Spleen (tissue), 11 donors: Measurements from ENCODE around the gene HOTAIR. TPM values are rescaled to one million over a fixed set of nuclear protein-coding genes. Genes with fewer than 3 reads are reported as not detected.

Source experiments
- DNase-seq: peaks from one replicate; pipeline ENCODE4 v3.0.0-alpha.2; 2020
- H3K27ac ChIP-seq, 8 donors: fragments of 200-600 bp; sonication (generic) in 7 of 8; 1 replicate in 4 of 8; 2 replicates in 4 of 8; pipeline versions ENCODE4 v1.5.0 to v1.8.0; 2016 to 2021; ENCODE audit warnings: inconsistent platforms in 4 of 8, mild to moderate bottlenecking in 4 of 8, moderate library complexity in 1 of 8
- H3K27me3 ChIP-seq, 7 donors: fragments of 200-600 bp; sonication (generic) in 6 of 7; replicated peaks in 1 of 7; 1 replicate in 4 of 7; 2 replicates in 3 of 7; pipeline versions ENCODE4 v1.5.0 to v1.8.0; 2016 to 2021; ENCODE audit warnings: inconsistent platforms in 3 of 7, mild to moderate bottlenecking in 1 of 7
- H3K36me3 ChIP-seq, 6 donors: fragments of 200-600 bp; sonication (generic) in 5 of 6; 1 replicate in 4 of 6; 2 replicates in 2 of 6; pipeline versions ENCODE4 v1.5.0 to v1.8.0; 2016 to 2021; ENCODE audit warnings: inconsistent platforms in 2 of 6
- H3K4me1 ChIP-seq, 6 donors: fragments of 200-600 bp; sonication (generic) in 5 of 6; 1 replicate in 3 of 6; 2 replicates in 3 of 6; pipeline versions ENCODE4 v1.5.0 to v1.8.0; 2016 to 2021; ENCODE audit warnings: inconsistent platforms in 3 of 6
- H3K4me3 ChIP-seq, 8 donors: fragments of 200-600 bp; sonication (generic) in 7 of 8; 1 replicate in 4 of 8; 2 replicates in 4 of 8; pipeline versions ENCODE4 v1.5.0 to v1.8.0; 2016 to 2021; ENCODE audit warnings: inconsistent platforms in 4 of 8, mild to moderate bottlenecking in 4 of 8, moderate library complexity in 2 of 8
- H3K9me3 ChIP-seq, 8 donors: fragments of 200-600 bp; sonication (generic) in 7 of 8; 1 replicate in 4 of 8; 2 replicates in 4 of 8; pipeline versions ENCODE4 v1.5.0 to v1.8.0; 2016 to 2021; ENCODE audit warnings: inconsistent platforms in 4 of 8
- POLR2A ChIP-seq, 3 donors: fragments of 450-650 bp; IDR thresholded peaks; one replicate each; pipeline ENCODE4 v1.5.1; 2017; ENCODE audit warnings: antibody characterized with exemption in 3 of 3, mild to moderate bottlenecking in 1 of 3
- POLR2AphosphoS5 ChIP-seq, 3 donors: sonication (generic); formaldehyde crosslinking; IDR thresholded peaks; one replicate each; pipeline ENCODE4 v1.5.1; 2017; ENCODE audit warnings: antibody characterized with exemption in 3 of 3
- WGBS, 5 donors: extraction: QIAGEN DNeasy Blood & Tissue Kit in 3 of 5; methylation state at CpG; one replicate each; pipeline versions ENCODE4 v1.1.5 to v1.1.7; 2013 to 2018; 5-methylcytosine and 5-hydroxymethylcytosine counted together
- intact Hi-C: fragments of 100-400 bp; cut with DNase I; formaldehyde crosslinking; loops from one replicate; pipeline ENCODE4 v1.15.0; 2023; ENCODE audit warnings: low total_unique reads
- polyA plus RNA-seq, 3 donors: library from polyadenylated mRNA; stranded (reverse); fragments of 200-250 nt; gene quantifications; one replicate each; pipeline ENCODE4 v1.2.1, GENCODE V29; 2013
- total RNA-seq, 7 donors: library from RNA; depleted of rRNA in 3 of 7; stranded (reverse); fragments of >200 nt in 3 of 7; fragmentation: NEBNext Ultra II Directional in 4 of 7; extraction: Animal tissue kit (Norgen Biotek cat#: 25700) in 4 of 7; gene quantifications; one replicate each; pipeline versions ENCODE4 v1.1.0 to v1.2.1, GENCODE V29; 2016 to 2021
- TF ChIP-seq, protein P1 (sequence below), 11 experiments: fragments of 200-600 bp in 7 of 11; fragments of 450-650 bp in 4 of 11; sonication (generic) in 4 of 11; IDR thresholded peaks in 8 of 11; conservative IDR thresholded peaks in 3 of 11; 1 replicate in 7 of 11; 2 replicates in 4 of 11; pipeline versions ENCODE4 v1.4.0 to v1.8.0; 2016 to 2021; ENCODE audit warnings: antibody characterized with exemption in 11 of 11, inconsistent platforms in 4 of 11, mild to moderate bottlenecking in 1 of 11
- donor health status: healthy with polysubstance abuse.
- donor health status: DM: no; HTN: no; CAD: no; lungs with moderate emphysema.
- donor health status: DM: no; HTN: no; CAD: no.
- donor health status: Bipolar disorder and iron deficiency.
- donor health status: healthy.
- donor health status: DM: no; HTN: no; CAD: no.
- donor health status: DM: yes; HTN: yes; CAD: no.

HOTAIR gene
- total and polyA plus RNA-seq, 10 donors = not detected

DNA sequence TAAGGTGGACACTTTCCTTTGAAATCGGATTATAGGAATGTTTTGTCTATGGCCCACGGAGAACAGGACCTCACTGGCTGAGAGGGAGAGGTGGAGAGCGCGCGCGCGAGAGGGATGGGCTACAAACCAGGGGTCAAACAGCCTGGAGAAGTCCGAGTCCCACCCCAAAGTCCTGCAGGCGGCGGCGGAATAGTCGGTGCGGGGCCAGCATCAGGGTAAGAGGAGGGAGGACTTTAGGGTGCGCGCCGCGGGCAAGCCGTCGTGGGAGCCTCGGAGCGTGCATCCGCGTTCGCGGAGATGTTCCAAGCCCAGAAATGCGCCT, 30.7 kb upstream of the HOTAIR start:
- WGBS, 5 donors = 4 to 9% (median 4%) methylated on average over 26 of the region's 26 CpGs
- no peak for TF ChIP-seq POLR2AphosphoS5 (IDR thresholded peaks at IDR 0.05)
- TF ChIP-seq, protein P1, sequence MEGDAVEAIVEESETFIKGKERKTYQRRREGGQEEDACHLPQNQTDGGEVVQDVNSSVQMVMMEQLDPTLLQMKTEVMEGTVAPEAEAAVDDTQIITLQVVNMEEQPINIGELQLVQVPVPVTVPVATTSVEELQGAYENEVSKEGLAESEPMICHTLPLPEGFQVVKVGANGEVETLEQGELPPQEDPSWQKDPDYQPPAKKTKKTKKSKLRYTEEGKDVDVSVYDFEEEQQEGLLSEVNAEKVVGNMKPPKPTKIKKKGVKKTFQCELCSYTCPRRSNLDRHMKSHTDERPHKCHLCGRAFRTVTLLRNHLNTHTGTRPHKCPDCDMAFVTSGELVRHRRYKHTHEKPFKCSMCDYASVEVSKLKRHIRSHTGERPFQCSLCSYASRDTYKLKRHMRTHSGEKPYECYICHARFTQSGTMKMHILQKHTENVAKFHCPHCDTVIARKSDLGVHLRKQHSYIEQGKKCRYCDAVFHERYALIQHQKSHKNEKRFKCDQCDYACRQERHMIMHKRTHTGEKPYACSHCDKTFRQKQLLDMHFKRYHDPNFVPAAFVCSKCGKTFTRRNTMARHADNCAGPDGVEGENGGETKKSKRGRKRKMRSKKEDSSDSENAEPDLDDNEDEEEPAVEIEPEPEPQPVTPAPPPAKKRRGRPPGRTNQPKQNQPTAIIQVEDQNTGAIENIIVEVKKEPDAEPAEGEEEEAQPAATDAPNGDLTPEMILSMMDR (IDR thresholded peaks at IDR 0.05 in 8 of 11, conservative IDR thresholded peaks at IDR 0.05 in 3 of 11) = no peak
- TF ChIP-seq POLR2A (IDR thresholded peaks at IDR 0.05) = no peak
- Histone ChIP-seq H3K4me1 (peaks cover 2 to 48% (median 25%) of the 10 kb centered on the region in 6 donors), H3K27ac (no peak overlapping the region), H3K27me3 (peaks cover 14 to 100% (median 95%) of the 10 kb centered on the region in 7 donors), H3K36me3 (no peaks in the 10 kb centered on the region), H3K9me3 (no peaks in the 10 kb centered on the region), H3K4me3 (no peak overlapping the region)
- intact Hi-C loops = loop anchor here (5.0 kb wide), 1 partner anchor 187 kb away; no protein-coding TSS in a partner anchor
- DNase-seq = no peak

DNA sequence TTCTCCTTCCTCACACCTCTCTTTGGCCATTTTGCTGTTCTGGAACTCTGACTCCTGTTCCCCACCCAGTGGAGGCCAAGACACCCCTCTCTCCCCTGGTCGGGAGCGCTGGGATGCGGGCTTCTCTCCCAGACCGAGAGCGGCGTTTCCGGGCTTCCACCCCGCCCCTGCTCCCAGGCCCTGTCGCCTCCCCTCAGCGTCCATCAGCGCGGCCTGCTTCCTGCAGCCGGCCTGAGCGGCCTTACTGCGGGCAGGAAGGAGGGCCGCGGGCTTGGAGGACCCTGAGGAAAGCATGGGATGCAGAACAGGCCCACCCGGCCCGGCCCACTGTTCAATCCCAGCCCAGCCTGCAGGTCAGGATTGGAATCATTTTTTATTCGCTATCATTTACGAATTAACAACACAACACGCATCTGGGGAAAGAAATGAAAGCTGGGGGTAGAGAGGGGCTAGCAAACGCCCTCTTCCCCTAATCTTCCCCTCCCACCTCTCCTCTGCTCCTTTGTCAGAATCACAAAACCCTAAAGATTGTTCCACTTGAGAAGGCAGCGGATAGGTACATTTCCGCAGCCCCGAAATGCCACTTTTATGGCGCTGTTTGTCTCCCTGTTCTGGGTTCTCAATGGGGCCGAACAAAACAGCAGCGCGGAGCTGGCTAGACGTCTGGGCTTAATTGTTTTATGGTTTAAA, 30.2 kb upstream of the HOTAIR start:
- TF ChIP-seq POLR2AphosphoS5 (IDR thresholded peaks at IDR 0.05) = no peak
- TF ChIP-seq, protein P1 (IDR thresholded peaks at IDR 0.05 in 8 of 11, conservative IDR thresholded peaks at IDR 0.05 in 3 of 11) = no peak
- TF ChIP-seq POLR2A (IDR thresholded peaks at IDR 0.05) = no peak
- WGBS, 5 donors = 9 to 15% (median 11%) methylated on average over 30 to 31 of the region's 31 CpGs
- no peak overlapping the region for H3K4me3 ChIP-seq
- H3K4me1 ChIP-seq = peaks cover 5 to 50% (median 29%) of the 10 kb centered on the region in 6 donors
- H3K9me3 ChIP-seq = no peaks in the 10 kb centered on the region
- no peak overlapping the region for H3K27ac ChIP-seq
- no peaks in the 10 kb centered on the region for H3K36me3 ChIP-seq
- H3K27me3 ChIP-seq = peaks cover 17 to 100% (median 95%) of the 10 kb centered on the region in 7 donors
- DNase-seq = no peak
- intact Hi-C loops = loop anchor here (5.0 kb wide), 2 partner anchors 187 to 197 kb away; no protein-coding TSS in a partner anchor

DNA sequence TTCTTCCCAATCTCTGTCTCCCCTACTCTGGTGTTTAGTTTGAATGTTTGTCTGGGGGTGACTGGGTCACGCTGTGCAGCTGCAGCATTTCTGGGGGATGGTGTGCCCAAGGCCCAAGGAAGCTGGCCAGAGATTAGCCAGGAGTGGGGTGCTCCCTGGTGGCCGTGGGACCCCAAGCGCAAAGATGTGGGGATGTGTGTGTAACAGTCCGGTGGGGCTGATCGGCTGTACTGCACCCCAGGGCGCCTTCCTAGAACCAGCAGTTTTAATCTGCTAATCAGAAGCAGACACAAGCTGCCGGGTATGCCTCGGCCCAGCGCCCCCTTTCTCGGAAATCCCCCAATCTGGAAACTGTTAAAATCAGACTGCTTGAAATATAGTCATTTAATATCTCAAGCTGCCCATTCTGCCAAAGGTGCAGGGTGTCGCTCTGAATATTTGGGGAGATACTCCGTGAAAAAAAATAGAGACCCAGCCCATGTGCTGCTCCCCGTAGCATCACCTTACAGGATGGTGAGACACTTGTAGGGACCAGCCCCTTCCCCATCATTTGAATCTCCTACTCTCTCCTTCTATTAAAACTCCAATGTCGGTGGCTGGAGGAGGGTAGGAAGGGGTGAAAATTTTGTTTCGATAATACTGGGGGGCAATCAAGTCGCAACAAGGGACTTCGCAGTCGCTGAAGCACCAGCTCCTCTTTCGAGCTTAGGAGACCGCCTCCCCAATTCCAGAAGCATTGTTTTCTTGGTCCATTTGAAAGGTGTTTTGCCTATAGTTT, 29.5 kb upstream of the HOTAIR start:
- Histone ChIP-seq H3K27ac (no peak overlapping the region), H3K9me3 (no peaks in the 10 kb centered on the region), H3K27me3 (peaks cover 20 to 100% (median 95%) of the 10 kb centered on the region in 7 donors), H3K36me3 (no peaks in the 10 kb centered on the region), H3K4me1 (peaks cover 6 to 50% (median 29%) of the 10 kb centered on the region in 6 donors), H3K4me3 (no peak overlapping the region)
- TF ChIP-seq POLR2A (IDR thresholded peaks at IDR 0.05) (no peak), POLR2AphosphoS5 (IDR thresholded peaks at IDR 0.05) (no peak)
- TF ChIP-seq, protein P1 (IDR thresholded peaks at IDR 0.05 in 8 of 11, conservative IDR thresholded peaks at IDR 0.05 in 3 of 11) = no peak
- WGBS, 5 donors = 18 to 27% (median 21%) methylated on average over 20 of the region's 20 CpGs
- no peak for DNase-seq
- intact Hi-C loops = loop anchor here (5.0 kb wide), 1 partner anchor 198 kb away; no protein-coding TSS in a partner anchor

DNA sequence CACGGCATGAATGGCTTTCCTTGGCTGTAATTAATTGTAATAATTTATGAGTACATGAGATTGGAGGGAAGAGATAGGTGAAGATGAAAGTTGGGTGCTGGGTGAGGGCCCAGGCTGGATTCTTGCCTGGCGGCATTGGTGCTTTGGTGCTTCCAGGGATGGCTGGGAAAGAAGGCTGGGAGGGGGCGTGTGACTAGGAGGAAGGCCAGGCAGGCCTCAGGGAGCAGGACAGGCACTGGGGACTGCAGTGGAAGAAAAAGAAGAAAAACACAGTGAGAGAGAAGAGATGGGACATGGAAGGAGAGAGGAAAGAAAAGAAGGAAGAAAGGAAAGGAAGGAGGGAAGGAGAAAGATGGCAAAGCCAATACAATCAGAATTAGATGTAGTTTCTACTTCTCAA, 28.9 kb upstream of the HOTAIR start:
- no peak for DNase-seq
- no peaks in the 10 kb centered on the region for H3K9me3 ChIP-seq
- H3K4me3 ChIP-seq = no peak overlapping the region
- H3K4me1 ChIP-seq = peaks cover 6 to 46% (median 25%) of the 10 kb centered on the region in 6 donors
- 42 to 56% (median 47%) methylated on average over 3 of the region's 3 CpGs for WGBS, 5 donors
- no peak for TF ChIP-seq POLR2A (IDR thresholded peaks at IDR 0.05)
- TF ChIP-seq POLR2AphosphoS5 (IDR thresholded peaks at IDR 0.05) = no peak
- TF ChIP-seq, protein P1 (IDR thresholded peaks at IDR 0.05 in 8 of 11, conservative IDR thresholded peaks at IDR 0.05 in 3 of 11) = no peak
- H3K27me3 ChIP-seq = peaks cover 20 to 100% (median 98%) of the 10 kb centered on the region in 7 donors
- no peaks in the 10 kb centered on the region for H3K36me3 ChIP-seq
- no peak overlapping the region for H3K27ac ChIP-seq
- intact Hi-C loops = loop anchor here (5.0 kb wide), 1 partner anchor 199 kb away; no protein-coding TSS in a partner anchor
